Kidney glomerular epithelial cell (primary cell): Measurements from ENCODE around the gene ARHGAP44.
"Not testable (repeated sequence)": the region's sequence is repeated elsewhere in the genome, so short reads cannot be mapped to it uniquely, and the experiment has no call there.

ENCODE experiments used
- DNase-seq: peaks from one replicate; lab custom pipeline; 2025; lab: John Stamatoyannopoulos, UW

Gene ARHGAP44

DNA sequence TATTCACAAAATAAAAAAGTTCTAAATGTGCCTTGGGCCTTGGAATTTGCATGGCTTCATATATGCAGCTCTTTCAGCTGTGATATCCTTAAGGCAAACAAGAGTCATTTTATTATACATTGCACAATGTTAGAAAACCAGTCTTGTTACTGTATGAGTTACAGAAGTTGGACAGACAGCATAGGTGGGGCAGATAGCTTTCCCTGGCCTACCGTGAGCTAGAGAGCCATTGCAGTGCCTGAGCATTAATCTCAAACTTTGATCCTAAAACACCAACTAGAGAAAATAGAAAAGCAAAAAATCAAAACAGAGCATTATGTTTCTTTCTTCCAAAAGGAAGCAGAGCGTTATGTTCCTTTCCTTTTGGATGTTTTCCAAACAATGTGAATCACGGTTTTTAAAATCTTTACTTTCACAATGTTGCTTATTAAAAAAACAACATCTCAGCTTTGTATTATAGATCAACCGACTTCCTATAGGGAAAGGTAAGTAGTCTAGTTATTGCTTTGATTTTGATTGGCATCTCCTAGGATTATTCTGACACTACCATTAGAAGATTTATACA is 32.2 kb downstream of the ARHGAP44 start:
- DNase-seq, result no peak

DNA sequence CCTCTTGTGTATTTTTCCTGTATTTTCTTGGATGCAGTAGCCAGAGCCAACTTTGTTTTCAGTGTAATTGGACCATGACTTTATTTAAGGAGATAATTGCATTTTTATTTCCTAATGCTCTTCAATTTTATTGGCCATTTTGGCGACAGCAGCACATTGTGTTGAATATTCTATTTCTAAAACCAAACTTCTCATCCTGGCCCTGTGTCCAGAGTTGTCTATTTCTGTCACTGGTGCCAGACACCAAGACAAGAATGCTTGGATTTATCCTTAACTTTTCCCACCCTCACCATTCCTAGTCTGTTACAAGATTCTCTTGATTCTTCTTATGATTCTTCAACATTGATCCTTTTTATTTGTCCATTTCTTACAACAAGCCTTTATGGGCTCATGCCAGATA is 37.1 kb downstream of the ARHGAP44 start:
- no peak for DNase-seq

DNA sequence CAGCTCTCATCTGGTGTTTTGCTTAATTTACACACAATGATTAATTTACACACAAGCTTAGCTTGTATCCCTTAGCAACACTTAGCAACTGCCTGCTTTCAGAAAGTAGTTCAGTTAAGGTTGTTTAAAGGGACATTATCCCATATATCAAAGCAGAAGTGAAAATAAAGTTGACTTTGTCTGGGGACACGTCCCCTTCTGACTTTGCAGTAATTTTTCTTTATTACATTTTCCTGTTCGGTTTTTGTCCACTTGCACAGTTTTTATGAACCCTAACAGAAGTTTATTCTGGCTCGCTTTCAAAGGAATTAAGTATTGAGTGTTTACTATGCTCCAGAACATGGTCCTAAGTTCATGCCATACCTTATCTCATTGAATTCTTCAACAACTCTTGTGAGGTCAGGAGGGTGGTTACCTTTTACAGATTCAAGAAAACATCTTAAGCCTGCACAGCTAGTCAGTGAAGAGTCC is 41.5 kb downstream of the ARHGAP44 start:
- no peak for DNase-seq

DNA sequence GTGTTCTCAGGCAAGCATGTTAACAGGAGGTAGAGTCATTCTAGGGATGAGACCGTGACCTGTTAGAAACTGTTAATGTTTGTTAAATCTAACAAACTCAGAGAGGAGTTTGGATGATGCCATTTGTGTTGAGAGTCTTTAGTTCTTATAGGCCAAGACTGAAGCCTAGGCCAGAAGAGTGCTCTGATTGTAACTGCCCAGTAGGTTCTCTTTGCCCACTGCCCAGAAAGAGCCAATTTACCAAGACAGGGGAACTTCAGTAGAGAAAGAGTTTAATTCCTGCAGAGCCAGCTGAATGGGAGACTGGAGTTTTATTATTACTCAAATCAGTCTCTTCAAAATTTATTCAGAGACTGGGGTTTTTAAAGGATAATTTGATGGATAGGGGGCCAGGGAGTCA is 42.5 kb downstream of the ARHGAP44 start:
- no peak for DNase-seq

DNA sequence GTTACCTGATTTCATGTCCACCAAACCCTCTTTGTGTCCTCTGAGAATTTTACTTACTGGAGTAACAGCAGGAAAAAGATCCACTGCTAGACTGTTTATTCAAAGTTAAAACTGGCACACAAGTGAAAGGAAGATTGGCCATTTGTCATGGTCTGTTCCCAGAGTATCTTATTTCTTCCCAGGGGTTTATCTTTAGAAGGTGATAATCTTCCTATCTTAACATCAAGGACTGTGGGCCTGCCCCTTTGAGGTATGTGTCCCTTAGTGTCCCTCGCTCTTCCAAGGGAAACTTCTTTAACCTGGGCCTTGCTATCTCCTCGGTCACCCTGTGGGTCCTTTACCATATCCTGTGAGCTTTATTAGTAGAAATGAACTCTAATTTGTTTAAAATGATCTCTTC is 49.7 kb downstream of the ARHGAP44 start:
- no peak for DNase-seq

DNA sequence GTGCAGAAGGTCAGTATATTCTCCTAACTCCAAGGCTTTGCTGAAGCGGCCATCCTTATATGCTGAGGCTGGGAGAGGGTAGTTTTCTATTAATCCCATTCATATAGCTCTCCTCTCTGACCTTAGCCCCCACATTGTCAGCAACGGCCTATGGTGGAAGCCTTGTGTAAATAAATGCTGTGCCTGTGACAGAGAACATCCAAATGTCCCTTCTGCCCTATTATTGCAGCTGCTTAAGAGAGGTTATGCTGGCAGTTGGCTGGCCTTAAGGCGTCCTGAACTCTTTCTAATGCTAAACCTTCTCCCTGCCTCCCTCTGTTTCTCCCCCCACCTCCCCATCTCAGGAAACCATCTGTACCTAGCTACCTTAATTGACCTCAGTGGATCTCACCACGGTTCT is 53.6 kb downstream of the ARHGAP44 start:
- DNase-seq, result no peak

DNA sequence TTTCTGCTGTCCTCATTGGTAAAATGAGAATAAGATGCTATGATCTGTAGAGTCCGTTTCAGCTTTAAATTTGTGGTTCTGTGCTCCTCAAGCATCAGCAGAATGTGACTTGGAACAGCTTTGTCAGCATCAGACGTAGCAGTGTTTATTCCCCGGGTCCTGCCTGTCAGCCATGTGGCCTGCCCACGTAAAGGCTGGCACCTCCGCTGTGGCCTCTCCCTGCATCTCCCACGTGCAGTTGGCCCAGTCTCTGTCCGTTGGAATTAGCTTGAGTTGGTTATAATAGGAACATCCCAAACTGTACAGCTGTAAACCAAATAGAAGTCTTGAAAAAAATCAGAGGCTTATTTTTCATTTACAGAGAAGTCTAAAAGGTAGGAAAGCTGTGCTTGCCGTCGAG is 61.7 kb downstream of the ARHGAP44 start:
- DNase-seq, result no peak

DNA sequence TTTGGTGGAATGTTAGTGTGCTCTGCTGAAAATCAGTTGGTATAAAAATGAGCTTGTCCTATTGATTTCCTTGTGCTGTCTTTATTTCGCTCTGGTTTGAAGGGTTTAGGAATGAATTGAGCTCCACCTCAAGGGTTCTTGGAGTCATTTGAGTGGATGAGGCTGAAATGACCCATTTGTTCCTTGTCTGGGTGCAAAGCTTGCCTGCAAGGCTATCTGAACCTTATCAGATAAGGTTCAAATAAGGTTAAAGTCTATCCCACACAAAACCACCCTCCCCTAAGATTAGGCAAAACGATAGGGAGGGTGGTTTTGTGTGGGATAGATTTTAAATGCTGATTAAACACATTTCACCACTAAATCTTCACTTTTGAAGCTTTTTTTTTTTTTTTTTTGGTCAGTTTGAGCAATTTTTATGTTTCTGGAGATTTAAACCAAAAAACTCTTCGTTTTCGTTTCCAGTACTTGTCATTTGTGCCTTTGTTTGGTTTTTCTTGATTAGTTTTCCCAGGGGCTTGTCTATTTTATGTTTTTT is 62.7 kb downstream of the ARHGAP44 start:
- DNase-seq, result no peak

DNA sequence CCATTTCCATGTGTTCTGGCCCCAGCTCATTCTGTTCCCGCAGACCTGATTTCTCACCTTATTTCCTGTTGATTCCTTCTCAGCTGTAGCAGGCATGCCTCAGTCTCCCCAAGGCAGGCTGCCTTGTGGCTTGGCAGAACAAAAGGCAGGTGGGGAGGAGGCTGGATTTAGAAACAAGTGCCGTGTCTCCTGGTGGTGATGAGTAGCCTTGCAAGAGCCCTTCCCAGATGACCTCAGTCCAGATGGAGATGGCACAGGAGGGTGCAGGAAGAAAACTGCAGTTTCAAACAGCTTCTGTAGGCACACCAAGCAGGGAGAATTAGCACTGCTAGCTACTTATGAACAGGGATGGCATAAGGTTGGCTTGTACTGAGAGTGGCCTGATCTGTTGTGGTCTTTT is 64.6 kb downstream of the ARHGAP44 start:
- DNase-seq, result no peak

DNA sequence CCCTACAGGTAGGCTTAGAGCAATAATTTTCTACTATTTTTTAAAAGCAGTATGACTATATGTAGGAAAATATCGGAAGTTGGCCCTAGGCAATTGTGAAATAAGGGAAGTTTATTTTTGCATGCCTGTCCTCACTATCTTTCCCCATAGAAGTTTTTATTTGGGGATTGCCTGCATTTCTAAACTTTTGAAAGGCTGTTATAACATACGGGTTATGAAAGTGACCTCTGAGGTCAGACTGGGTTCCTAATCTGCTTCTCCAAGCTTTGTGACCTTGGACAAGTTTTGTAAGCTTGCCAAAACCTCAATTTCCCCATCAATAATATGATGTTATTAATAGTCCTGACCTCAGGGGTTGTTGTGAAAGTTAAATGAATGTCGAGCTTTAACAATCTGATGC is 67.1 kb downstream of the ARHGAP44 start:
- DNase-seq, result no peak

DNA sequence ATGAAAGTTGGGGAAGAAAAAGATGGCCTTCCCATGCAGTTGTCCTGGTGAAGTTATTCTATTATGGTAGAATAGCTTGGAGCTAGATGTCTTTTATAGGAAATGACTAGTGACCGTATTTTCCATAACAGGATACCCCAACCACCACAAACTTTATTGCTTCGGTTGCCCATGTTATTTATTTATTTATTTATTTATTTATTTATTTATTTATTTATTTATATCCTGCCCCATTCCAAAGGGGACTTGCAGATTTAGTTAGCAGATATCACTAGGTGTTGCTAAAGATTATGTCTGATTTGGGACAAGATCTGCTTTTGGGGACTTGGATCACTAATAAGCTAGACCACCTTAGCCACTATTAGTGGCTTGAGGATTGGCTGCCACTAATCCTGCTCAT is 68.3 kb downstream of the ARHGAP44 start:
- DNase-seq, result no peak

DNA sequence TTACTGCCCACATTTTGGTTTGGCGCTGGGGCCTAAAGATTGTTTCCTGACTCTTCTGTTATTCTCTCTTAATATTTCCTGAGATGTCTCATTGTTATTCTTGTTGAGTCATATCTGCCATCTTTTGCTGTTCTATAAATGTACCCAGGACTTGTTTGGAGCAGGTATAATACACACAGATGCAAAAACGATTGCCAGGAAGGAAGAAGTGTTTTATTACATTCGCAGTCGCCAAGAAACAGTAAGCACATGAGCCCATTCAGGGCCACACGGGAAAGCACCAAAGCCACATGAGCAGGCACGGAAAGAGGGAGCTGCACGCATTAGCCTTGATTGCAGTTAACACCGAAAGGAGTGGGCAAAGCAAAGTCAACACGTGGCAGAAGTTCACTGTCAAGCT is 70.2 kb downstream of the ARHGAP44 start:
- DNase-seq, result no peak

DNA sequence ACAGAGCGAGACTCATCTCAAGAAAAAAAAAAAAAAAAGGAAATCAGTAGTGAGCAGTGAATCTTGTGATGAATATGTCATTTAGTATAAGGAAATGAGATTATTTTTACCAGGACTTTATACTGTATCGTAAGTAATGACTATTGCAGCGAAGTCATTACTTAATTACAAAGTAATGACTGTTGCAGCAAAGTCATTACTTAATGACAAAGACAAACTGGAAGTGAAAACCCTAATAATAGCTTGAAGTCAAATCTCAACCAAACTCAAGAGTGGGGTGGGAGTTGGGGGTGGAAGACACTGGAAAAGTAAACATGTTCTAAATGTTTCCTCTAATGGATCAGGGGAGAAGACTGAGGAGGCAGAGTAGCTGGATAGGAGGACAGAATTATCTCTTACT is 76.5 kb downstream of the ARHGAP44 start:
- no peak for DNase-seq

DNA sequence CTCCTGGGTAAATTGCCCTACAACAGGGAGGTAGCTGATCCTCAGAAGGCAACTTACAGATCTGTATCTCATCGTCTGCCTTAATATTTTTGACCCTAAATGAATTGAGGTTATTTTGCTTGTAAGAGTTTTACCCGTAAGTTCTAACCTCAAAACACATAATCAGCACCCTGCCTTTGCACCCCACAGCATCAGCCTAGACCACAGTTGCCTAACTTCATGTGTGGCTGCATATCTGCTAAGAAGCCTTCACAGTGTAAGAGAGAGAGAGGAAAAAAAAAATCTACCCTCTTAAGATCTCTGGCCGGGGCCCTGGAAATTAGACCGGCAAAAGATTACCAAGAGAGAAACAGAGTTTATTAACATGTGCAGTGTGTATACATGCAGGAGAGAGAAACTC is 76.9 kb downstream of the ARHGAP44 start:
- no peak for DNase-seq

DNA sequence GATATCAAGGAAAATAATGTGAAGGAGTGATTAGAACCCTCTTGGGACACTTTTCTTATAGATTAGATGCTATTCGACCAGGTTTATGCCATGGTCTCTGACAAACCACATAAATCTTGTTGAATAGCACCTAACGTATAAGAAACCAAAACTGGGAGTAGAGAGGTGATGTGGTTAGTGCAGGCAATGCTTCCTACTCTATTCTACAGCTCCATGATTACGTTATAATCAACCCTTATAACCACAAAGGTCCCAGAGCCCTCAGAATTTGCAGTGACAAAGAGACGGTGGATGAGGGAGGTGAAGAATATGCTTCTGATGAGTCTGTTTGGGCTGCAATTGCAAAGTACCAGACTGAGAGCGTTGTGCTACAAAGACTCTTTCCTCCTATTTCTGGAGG is 78.4 kb downstream of the ARHGAP44 start:
- no peak for DNase-seq

DNA sequence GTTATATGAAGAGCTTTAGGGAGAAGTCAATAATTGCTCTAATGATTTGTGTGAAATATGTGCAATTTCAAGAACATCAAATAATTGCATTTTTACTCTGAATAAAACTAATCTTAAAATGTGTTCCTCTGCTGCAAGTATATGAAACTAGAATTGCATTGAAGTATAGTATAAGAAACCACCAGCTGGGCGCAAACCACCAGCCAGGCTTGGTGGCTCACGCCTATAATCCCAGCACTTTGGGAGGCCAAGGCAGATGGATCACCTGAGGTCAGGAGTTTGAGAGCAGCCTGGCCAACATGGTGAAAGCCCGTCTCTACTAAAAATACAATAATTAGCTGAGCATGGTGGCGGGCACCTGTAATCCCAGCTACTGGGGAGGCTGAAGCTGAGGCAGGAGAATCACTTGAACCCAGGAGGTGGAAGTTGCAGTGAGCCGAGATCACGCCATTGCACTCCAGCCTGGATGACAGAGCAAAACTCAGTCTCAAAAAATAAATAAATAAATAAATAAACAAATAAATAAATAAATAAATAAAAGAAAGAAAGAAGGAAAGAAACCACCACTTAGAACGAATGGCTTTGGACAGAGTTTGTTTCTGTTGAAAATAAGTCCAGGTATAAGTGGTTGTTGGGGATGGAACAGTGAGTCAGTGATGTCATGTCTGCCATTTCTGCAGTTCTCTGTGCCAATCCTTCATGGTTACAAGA is 84.3 kb downstream of the ARHGAP44 start:
- DNase-seq, result not testable (repeated sequence)

DNA sequence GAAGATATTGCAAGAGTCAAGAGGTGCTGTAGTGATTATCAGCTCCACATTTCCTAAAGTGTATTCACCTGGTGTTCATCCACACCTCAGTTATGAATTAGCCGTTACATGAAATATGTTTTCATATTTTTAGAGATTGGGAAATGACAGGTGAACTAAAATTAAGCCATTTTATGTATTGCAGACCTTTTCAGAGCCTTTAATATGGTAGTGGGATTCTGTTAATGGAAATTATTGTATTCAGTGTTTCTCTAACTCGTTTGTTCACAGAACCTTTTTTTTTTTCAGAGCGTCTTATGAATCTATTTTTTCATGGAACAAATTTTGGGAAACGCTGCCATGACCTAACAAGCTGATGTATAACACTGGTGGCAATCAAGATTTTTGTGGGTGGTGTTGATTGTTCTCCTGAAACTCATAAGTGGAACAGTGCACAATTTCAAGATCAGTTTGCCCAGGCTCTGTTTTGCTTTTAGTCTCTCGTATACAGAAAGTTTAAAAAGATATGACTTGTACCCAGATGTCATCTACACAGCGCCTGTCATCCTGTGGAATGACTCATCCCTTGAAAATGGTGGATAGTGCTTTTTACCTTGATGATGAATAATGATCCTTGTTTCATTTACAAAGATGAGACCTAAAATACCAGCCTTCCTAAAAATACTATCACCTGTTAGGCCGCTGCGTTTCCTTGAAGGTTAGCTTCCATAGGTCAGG is 88.8 kb downstream of the ARHGAP44 start:
- DNase-seq, result no peak

DNA sequence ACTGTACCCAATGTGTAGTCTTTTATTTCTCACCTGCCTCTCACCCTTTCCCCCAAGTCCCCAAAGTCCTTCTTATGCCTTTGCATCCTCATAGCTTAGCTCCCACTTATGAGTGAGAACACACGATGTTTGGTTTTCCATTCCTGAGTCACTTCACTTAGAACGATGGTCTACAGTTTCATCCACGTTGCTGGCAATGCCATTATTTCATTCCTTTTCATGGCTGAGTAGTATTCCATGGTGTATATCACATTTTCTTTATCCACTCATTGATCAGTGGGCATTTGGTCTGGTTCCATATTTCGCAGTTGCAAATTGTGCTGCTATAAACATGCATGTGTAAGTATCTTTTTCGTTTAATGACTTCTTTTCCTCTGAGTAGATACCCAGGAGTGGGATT is 89.8 kb downstream of the ARHGAP44 start:
- DNase-seq, result not testable (repeated sequence)

DNA sequence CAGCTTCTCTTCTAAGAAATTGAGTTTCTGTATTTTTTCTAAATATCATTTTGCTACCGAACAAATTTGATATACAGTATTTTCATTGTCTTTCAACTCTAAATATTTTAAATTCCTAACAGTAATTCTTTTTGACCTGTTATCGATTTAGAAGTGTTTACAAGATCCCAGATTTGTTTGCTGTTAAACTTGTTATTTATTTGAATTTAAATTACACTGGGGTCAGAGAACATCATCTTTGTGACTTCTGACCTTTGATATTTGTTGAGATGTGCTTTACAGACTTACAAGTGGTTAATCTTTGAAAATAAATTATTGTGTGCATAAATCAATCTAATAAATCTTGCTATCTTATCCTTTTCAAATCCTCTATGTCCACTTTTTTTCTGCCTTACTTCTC is 94.2 kb downstream of the ARHGAP44 start:
- no peak for DNase-seq

DNA sequence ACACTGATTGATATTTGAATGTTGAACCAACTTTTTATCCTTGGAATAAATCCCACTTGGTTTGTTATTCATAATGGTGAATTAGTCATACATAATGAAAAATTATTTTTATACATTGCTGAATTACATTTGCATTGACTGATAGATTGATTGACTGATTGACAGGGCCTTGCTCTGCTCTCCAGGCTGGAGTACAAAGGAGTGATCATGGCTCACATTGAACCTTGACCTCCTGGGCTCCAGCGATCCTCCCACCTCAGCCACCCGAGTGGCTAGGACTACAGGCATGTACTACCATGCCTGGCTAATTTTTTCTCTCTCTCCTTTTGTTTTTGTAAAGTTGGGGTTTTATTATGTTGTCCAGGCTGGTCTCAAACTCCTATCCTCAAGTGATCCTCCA is 97.8 kb downstream of the ARHGAP44 start:
- no peak for DNase-seq

DNA sequence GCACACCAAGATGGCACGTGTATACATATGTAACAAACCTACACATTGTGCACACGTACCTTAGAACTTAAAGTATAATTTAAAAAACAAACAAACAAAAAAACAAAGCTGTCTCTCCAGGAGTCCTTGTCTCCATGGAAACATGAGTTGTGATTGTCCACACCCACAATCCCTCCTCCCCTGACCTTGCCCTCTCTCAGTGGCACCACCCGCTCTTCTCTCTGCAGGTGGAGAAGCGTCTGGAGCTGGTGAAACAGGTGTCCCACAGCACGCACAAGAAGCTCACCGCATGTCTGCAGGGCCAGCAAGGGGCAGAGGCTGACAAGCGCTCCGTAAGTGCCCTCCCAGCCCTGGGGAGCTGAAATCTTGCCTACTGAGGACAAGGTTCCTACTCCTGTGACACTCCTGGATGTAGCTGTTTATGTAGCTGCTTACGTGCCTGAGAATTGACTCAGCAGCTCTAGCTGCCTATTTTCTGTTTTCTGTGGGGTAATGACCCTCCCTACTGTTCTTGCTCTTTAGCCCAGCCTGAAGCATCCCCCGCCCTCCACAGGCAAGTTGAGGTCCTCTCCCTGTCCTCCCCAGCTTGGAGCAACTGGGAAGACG is 107.0 kb downstream of the ARHGAP44 start:
- no peak for DNase-seq

DNA sequence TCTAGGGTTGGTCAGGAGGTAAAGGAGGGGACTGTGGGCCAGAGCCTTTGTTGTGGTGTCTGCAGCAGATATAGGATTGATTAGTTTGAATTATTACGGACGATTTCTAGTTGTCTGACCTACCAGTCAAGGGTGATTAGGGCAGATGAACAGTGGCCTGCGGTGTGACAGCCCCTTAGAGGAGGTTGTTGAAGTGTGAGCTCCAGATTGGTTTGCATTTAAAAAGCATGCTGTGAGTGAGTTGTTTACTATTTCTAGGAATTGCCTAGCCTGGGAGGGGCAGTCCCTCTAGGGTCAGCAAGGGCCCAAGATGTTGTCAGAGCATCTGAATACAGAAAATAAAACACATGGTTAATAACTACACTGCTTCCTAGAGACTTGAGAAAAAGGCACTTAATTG is 108.8 kb downstream of the ARHGAP44 start:
- DNase-seq, result no peak

DNA sequence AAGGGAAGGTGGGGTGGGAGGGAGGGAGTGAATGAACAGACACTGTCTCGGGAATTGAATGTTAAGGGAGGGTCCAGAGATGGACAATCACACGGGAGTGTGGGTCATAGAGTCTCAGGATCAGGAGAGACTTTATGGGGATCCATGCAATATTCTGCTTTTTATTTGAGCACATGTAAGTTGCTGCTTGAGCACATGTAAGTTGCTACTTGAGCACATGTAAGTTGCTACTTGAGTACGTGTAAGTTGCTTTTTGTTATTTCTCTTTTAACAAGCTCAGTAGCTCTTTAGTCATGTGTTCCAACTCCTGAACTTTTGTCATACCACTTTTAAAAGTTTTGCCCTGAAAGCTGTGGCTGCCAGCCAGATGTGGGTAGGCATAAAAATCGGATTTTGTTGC is 110.3 kb downstream of the ARHGAP44 start:
- DNase-seq, result no peak
